Stimulated activated CD8-positive, alpha-beta memory T cell treated with anti-CD3 and anti-CD28 coated beads, Interleukin-15, amount 100 ng/mL, for 24 hours (primary cell): ENCODE data around the gene ADGRG1.

ENCODE experiments used
- DNase-seq: peaks from one replicate; pipeline ENCODE4 v3.0.0-alpha.2; 2020; ENCODE audit warnings: low read depth

Gene ADGRG1

GRCh38 chr16:57620335-57621231 lies 7.8 kb upstream of the ADGRG1 start:
- no peak for DNase-seq

GRCh38 chr16:57621521-57622271 lies 6.7 kb upstream of the ADGRG1 start:
- no peak for DNase-seq

GRCh38 chr16:57622361-57623250 lies 5.8 kb upstream of the ADGRG1 start:
- no peak for DNase-seq

GRCh38 chr16:57623251-57624043 lies 5.0 kb upstream of the ADGRG1 start:
- DNase-seq: no peak

GRCh38 chr16:57624044-57624688 lies 4.3 kb upstream of the ADGRG1 start:
- DNase-seq: no peak

GRCh38 chr16:57624806-57625500 lies 3.5 kb upstream of the ADGRG1 start:
- DNase-seq: no peak

GRCh38 chr16:57626420-57627170 lies 1.8 kb upstream of the ADGRG1 start:
- DNase-seq: no peak

- DNase-seq: no peak
These were observed 1.1 kb upstream of the ADGRG1 start for GRCh38 chr16:57627184-57627871.

- DNase-seq: no peak
These were observed 408 bp downstream of the ADGRG1 start for GRCh38 chr16:57628783-57629293.

GRCh38 chr16:57629516-57630406 lies 1.3 kb downstream of the ADGRG1 start:
- DNase-seq: no peak

GRCh38 chr16:57630407-57630797 lies 2.0 kb downstream of the ADGRG1 start:
- DNase-seq: no peak

- no peak for DNase-seq
These were observed 2.8 kb downstream of the ADGRG1 start for GRCh38 chr16:57630931-57631845.

GRCh38 chr16:57632568-57632967 lies 4.1 kb downstream of the ADGRG1 start:
- DNase-seq: no peak

GRCh38 chr16:57633383-57634064 lies 5.1 kb downstream of the ADGRG1 start:
- no peak for DNase-seq

- no peak for DNase-seq
These were observed 5.7 kb downstream of the ADGRG1 start for GRCh38 chr16:57634171-57634570.
